Activated naive CD4-positive, alpha-beta T cell treated with anti-CD3 and anti-CD28 coated beads, Interleukin-2, amount 10 ng/mL, durations not matched to agents 5 hours and 36 hours (primary cell): ENCODE measurements around the gene PPP2R5E. TPM values are rescaled to one million over a fixed set of nuclear protein-coding genes. Genes with fewer than 3 reads are reported as not detected.

Experiments
- total RNA-seq, 2 experiments: library from RNA; stranded (reverse); gene quantifications; one replicate each; pipeline ENCODE4 v1.2.3, GENCODE V29; 2021

Gene PPP2R5E
- total RNA-seq = 10 to 100 TPM; 38.9 to 42.9 TPM

GRCh38 chr14:63543000-63543825 lies at the start of gene PPP2R5E:
Gene PPP2R5E, minus strand, starts transcription at chr14:63543377. Its CDS starts 3,692 bp downstream, at chr14:63539685.

Other genes starting within 250 kb of the PPP2R5E start
- gene GPHB5, start 224.4 kb downstream of the PPP2R5E start, total RNA-seq = not detected
- gene WDR89, start 98.5 kb upstream of the PPP2R5E start, total RNA-seq = 10 to 100 TPM; 21.3 to 21.9 TPM
- 10 to 100 TPM; 17.3 to 17.6 TPM for gene SGPP1, start 184.7 kb upstream of the PPP2R5E start, total RNA-seq